GM13976 (cell line): ENCODE results near the gene MCEE.
"Not testable (repeated sequence)": the region's sequence is repeated elsewhere in the genome, so short reads cannot be mapped to it uniquely, and the experiment has no call there.

ENCODE experiments used
- DNase-seq: peaks from one replicate; pipeline ENCODE4 v3.0.0; 2012; ENCODE audit warnings: low spot score
- CTCF ChIP-seq: IDR thresholded peaks from 2 replicates; pipeline ENCODE4 v1.5.1; 2012; ENCODE audit warnings: borderline replicate concordance, mild to moderate bottlenecking; ENCODE audit not compliant: insufficient read depth; ENCODE audit errors: extremely low read depth, missing control alignments, control extremely low read depth
- in situ Hi-C: fragments of 300-500 bp; cut with MboI; formaldehyde crosslinking; loops from one replicate; pipeline ENCODE4 v1.12.0; 2022; ENCODE audit warnings: low sequenced_read_pairs, mixed read lengths, inconsistent platforms; ENCODE audit not compliant: unreplicated experiment

The MCEE gene

GRCh38 chr2:71130152-71130904, at the start of gene MCEE, which contains the start of gene MPHOSPH10:
Gene MCEE, minus strand, starts transcription at chr2:71130229. Its CDS starts 10 bp downstream, at chr2:71130219.
Gene MPHOSPH10, plus strand, starts transcription at chr2:71130634. Its CDS starts 32 bp downstream, at chr2:71130666.
- TF ChIP-seq CTCF = no peak
- in situ Hi-C loops = no loop called here
- DNase-seq = peak; percentile 94

GRCh38 chr2:71178836-71179235, 48.8 kb upstream of the MCEE start:
- DNase-seq, in situ Hi-C loops: not testable (repeated sequence)

- no peak for TF ChIP-seq CTCF
- in situ Hi-C loops = no loop called here
- DNase-seq = no peak
These were observed 44.2 kb upstream of the MCEE start for GRCh38 chr2:71174207-71174606.

- no peak for DNase-seq
- in situ Hi-C loops = no loop called here
- TF ChIP-seq CTCF = no peak
These were observed 43.1 kb upstream of the MCEE start for GRCh38 chr2:71173096-71173495.

- no peak for TF ChIP-seq CTCF
- in situ Hi-C loops = no loop called here
- no peak for DNase-seq
These were observed 36.8 kb upstream of the MCEE start for GRCh38 chr2:71166812-71167211.

GRCh38 chr2:71157124-71157793, 27.2 kb upstream of the MCEE start:
- peak; percentile 65 for TF ChIP-seq CTCF
- in situ Hi-C loops = no loop called here
- DNase-seq = peak; percentile 73

- no peak for TF ChIP-seq CTCF
- DNase-seq = no peak
These were observed 26.5 kb upstream of the MCEE start for GRCh38 chr2:71156573-71156972.

More at GRCh38 chr2:71156573-71156972, 26.5 kb upstream of the MCEE start:
- in situ Hi-C loops = no loop called here
